HepG2 (cell line): Measurements from ENCODE around the gene TIAM1. TPM values are rescaled to one million over a fixed set of nuclear protein-coding genes. Genes with fewer than 3 reads are reported as not detected.

Source experiments
- ATAC-seq: fragments of 200-7000 bp; cut with Tn5 transposase; 3 replicates; pipeline ENCODE4 v1.9.1; 2020; ENCODE audit warnings: mild to moderate bottlenecking, moderate library complexity
- BruUV-seq: library from RNA; stranded (reverse); fragments of 400-500 nt; replicated peaks from 2 replicates; lab custom pipeline; 2021; lab: Mats Ljungman, UMichigan
- CTCF ChIA-PET: fragments of 300-600 bp; formaldehyde crosslinking; extraction: SDS; loops from one replicate; lab custom pipeline; 2021; ENCODE audit warnings: low total read pairs, inconsistent platforms, low intra/inter-chr PET ratio; lab: Yijun Ruan, JAX
- POLR2A ChIA-PET: fragments of 350-600 bp; sonication (Branson Sonifier 250); formaldehyde crosslinking; loops from one replicate; lab custom pipeline; 2020; ENCODE audit warnings: antibody characterized with exemption, inconsistent platforms; lab: Yijun Ruan, JAX
- DNase-seq: peaks from one replicate; pipeline ENCODE4 v3.0.0-alpha.2; 2015; ENCODE audit warnings: low spot score
- FAIRE-seq: peaks from 3 replicates; lab custom pipeline; 2011; peaks lifted over from hg19 to GRCh38; lab: Jason Lieb, UNC
- H2AFZ ChIP-seq: one replicate; pipeline ENCODE4 v1.6.1; 2011; ENCODE audit warnings: low read length, inconsistent platforms
- H3K27ac ChIP-seq: fragments of 300-600 bp; 3 replicates; pipeline ENCODE4 v1.8.0; 2011; ENCODE audit warnings: mixed run types, mild to moderate bottlenecking, mixed read lengths, low read length, inconsistent platforms; ENCODE audit not compliant: insufficient read depth; ENCODE audit errors: extremely low read length
- H3K27me3 ChIP-seq, 2 experiments: fragments of 200-600 bp in 1 of 2; 2 replicates in 1 of 2; 3 replicates in 1 of 2; pipeline versions ENCODE4 v1.6.0 to v1.8.0; 2011; ENCODE audit warnings: low read length in 2 of 2, mild to moderate bottlenecking in 2 of 2, moderate library complexity in 2 of 2, inconsistent platforms in 1 of 2; ENCODE audit not compliant: insufficient read depth in 2 of 2, control insufficient read depth in 1 of 2
- H3K36me3 ChIP-seq, 2 experiments: fragments of 200-600 bp in 1 of 2; replicated peaks in 1 of 2; 2 replicates in 1 of 2; 3 replicates in 1 of 2; pipeline versions ENCODE4 v1.5.1 to v1.8.0; 2011; ENCODE audit warnings: low read length in 2 of 2, inconsistent platforms in 1 of 2; ENCODE audit not compliant: insufficient read depth in 2 of 2, control insufficient read depth in 1 of 2
- H3K4me1 ChIP-seq: 2 replicates; pipeline ENCODE4 v1.5.1; 2012; ENCODE audit warnings: low read length, inconsistent platforms; ENCODE audit not compliant: insufficient read depth
- H3K4me2 ChIP-seq: 2 replicates; pipeline ENCODE4 v1.6.0; 2011; ENCODE audit warnings: low read depth, low read length, inconsistent platforms
- H3K4me3 ChIP-seq, 3 experiments: fragments of 200-600 bp in 1 of 3; sonication (generic), shearing (Covaris generic) in 1 of 3; replicated peaks in 1 of 3; 2 replicates each; pipeline ENCODE4 v1.5.1; 2011 to 2016; ENCODE audit warnings: low read length in 3 of 3, inconsistent platforms in 2 of 3, low read depth in 2 of 3, mild to moderate bottlenecking in 2 of 3, control low read depth in 1 of 3, mixed read lengths in 1 of 3; ENCODE audit not compliant: insufficient read depth in 1 of 3
- H3K79me2 ChIP-seq: one replicate; pipeline ENCODE4 v1.6.1; 2011; ENCODE audit warnings: low read length, inconsistent platforms; ENCODE audit not compliant: insufficient read depth
- H3K9ac ChIP-seq: 2 replicates; pipeline ENCODE4 v1.6.0; 2011; ENCODE audit warnings: mild to moderate bottlenecking, low read depth, low read length, inconsistent platforms; ENCODE audit not compliant: insufficient read depth
- H3K9me3 ChIP-seq: 2 replicates; pipeline ENCODE4 v1.5.1; 2012; ENCODE audit warnings: mild to moderate bottlenecking, low read length
- H4K20me1 ChIP-seq: 2 replicates; pipeline ENCODE4 v1.6.0; 2011; ENCODE audit warnings: inconsistent platforms, mild to moderate bottlenecking, low read length, moderate library complexity; ENCODE audit not compliant: insufficient read depth
- CREB1 ChIP-seq, 2 experiments: fragments of 450-650 bp in 1 of 2; IDR thresholded peaks; 2 replicates each; pipeline ENCODE4 v1.6.1; 2016 to 2017; ENCODE audit warnings: control low read depth in 1 of 2, mild to moderate bottlenecking in 1 of 2, missing compliant biosample characterization in 1 of 2, missing genetic modification characterization in 1 of 2
- IRF2 ChIP-seq: IDR thresholded peaks from 2 replicates; pipeline ENCODE4 v1.6.1; 2018; ENCODE audit warnings: missing genetic modification reagents, missing compliant biosample characterization
- KLF16 ChIP-seq, 2 experiments: sonication (generic) in 1 of 2; formaldehyde crosslinking in 1 of 2; IDR thresholded peaks; 2 replicates each; pipeline versions ENCODE4 v1.6.1 to v1.8.0; 2016 to 2023; ENCODE audit warnings: missing genetic modification reagents in 2 of 2, missing compliant biosample characterization in 1 of 2
- MEF2D ChIP-seq: sonication (generic); formaldehyde crosslinking; IDR thresholded peaks from 2 replicates; pipeline ENCODE4 v1.5.1; 2020; ENCODE audit warnings: mild to moderate bottlenecking, missing genetic modification reagents
- MTA3 ChIP-seq: sonication (generic); formaldehyde crosslinking; IDR thresholded peaks from 2 replicates; pipeline ENCODE4 v1.4.0; 2020; ENCODE audit warnings: missing genetic modification reagents
- RBM39 ChIP-seq: fragments of 200-400 bp; formaldehyde crosslinking; IDR thresholded peaks from one replicate; pipeline ENCODE4 v1.6.1; 2018; ENCODE audit warnings: antibody characterized with exemption, mild to moderate bottlenecking, low read depth, low read length; ENCODE audit not compliant: poor library complexity, severe bottlenecking
- RFXAP ChIP-seq: sonication (generic); formaldehyde crosslinking; IDR thresholded peaks from 2 replicates; pipeline ENCODE4 v1.4.0; 2020; ENCODE audit warnings: missing genetic modification reagents, borderline replicate concordance
- YEATS2 ChIP-seq: sonication (generic); formaldehyde crosslinking; IDR thresholded peaks from 2 replicates; pipeline ENCODE4 v1.4.0; 2020; ENCODE audit warnings: missing genetic modification reagents, borderline replicate concordance
- ZFP37 ChIP-seq: sonication (generic); formaldehyde crosslinking; IDR thresholded peaks from 2 replicates; pipeline ENCODE4 v1.4.0; 2020; ENCODE audit warnings: missing genetic modification reagents, borderline replicate concordance
- ZNF317 ChIP-seq: sonication (generic); formaldehyde crosslinking; IDR thresholded peaks from 2 replicates; pipeline ENCODE4 v1.5.0; 2020; ENCODE audit warnings: mild to moderate bottlenecking, missing genetic modification reagents
- ZNF564 ChIP-seq: sonication (generic); formaldehyde crosslinking; IDR thresholded peaks from 2 replicates; pipeline ENCODE4 v1.8.1; 2023; ENCODE audit warnings: mild to moderate bottlenecking, missing genetic modification reagents
- ZNF670 ChIP-seq: sonication (generic); formaldehyde crosslinking; IDR thresholded peaks from 2 replicates; pipeline ENCODE4 v1.8.0; 2022; ENCODE audit warnings: mild to moderate bottlenecking, missing genetic modification reagents, borderline replicate concordance
- ZNF7 ChIP-seq: IDR thresholded peaks from 2 replicates; pipeline ENCODE4 v1.6.1; 2016; ENCODE audit warnings: missing biosample characterization, missing genetic modification reagents
- WGBS: methylation state at CpG from one replicate; pipeline ENCODE4 v1.1.6; 2017; ENCODE audit warnings: low lambda C conversion rate; 5-methylcytosine and 5-hydroxymethylcytosine counted together
- in situ Hi-C: cut with HindIII; loops from 2 replicates; pipeline ENCODE4 v1.10.0; 2017; ENCODE audit warnings: low pct_unique_long_range_greater_than_20kb; ENCODE audit not compliant: extremely low pct_ligation_motif_present
- intact Hi-C: fragments of 100-400 bp; cut with micrococcal nuclease; formaldehyde crosslinking; loops from one replicate; pipeline ENCODE4 v1.10.0; 2022; ENCODE audit not compliant: unreplicated experiment
- polyA plus RNA-seq, 8 experiments: library from polyadenylated mRNA; depleted of rRNA in 3 of 8; stranded (reverse) in 7 of 8; unstranded in 1 of 8; fragments of >200 nt; fragmentation: Illumina TruSeq in 4 of 8; extraction: Trizol in 4 of 8; gene quantifications; 2 replicates each; pipeline versions ENCODE4 v1.2.1 to v1.2.3, GENCODE V29; 2011 to 2016; ENCODE audit warnings: low read depth in 4 of 8, missing spikeins in 1 of 8, mixed read lengths in 1 of 8; ENCODE audit not compliant: insufficient read depth in 1 of 8
- total RNA-seq, 5 experiments: library from RNA; depleted of rRNA; stranded (reverse); fragments of >200 nt; fragmentation: Illumina TruSeq; extraction: Trizol; gene quantifications; 2 replicates each; pipeline ENCODE4 v1.2.3, GENCODE V29; 2016; ENCODE audit warnings: low read depth in 1 of 5
- TF ChIP-seq, protein P1 (sequence below): IDR thresholded peaks from 2 replicates; pipeline ENCODE4 v1.6.1; 2016; ENCODE audit warnings: missing compliant biosample characterization, missing genetic modification reagents, borderline replicate concordance
- TF ChIP-seq, protein P2 (sequence below): sonication (generic); formaldehyde crosslinking; IDR thresholded peaks from 2 replicates; pipeline ENCODE4 v1.8.1; 2023; ENCODE audit warnings: mild to moderate bottlenecking, missing genetic modification reagents

TIAM1 gene
- total and polyA plus RNA-seq, 2 of the 13 experiments (the other 11 are each of a cell fraction or from before 2014, with no cell fraction given) = 0.13 to 0.24 TPM

GRCh38 chr21:31182231-31183140 is 161.6 kb downstream of the TIAM1 start:
- Histone ChIP-seq H3K4me2 (no peak overlapping the region), H3K9me3 (no peaks in the 10 kb centered on the region), H3K4me3 (no peak overlapping the region), H4K20me1 (no peaks in the 10 kb centered on the region), H3K27ac (no peak overlapping the region), H3K79me2 (no peaks in the 10 kb centered on the region), H3K4me1 (no peaks in the 10 kb centered on the region), H2AFZ (no peak overlapping the region), H3K36me3 (no peaks in the 10 kb centered on the region), H3K27me3 (no peaks in the 10 kb centered on the region), H3K9ac (no peak overlapping the region)
- DNase-seq (no peak), FAIRE-seq (no peak), ATAC-seq (no peak)
- no TSS peak for BruUV-seq
- in situ Hi-C loops = loop anchor here (5.0 kb wide), 1 partner anchor 85 kb away; no protein-coding TSS in a partner anchor
- TF ChIP-seq CREB1 (IDR thresholded peaks at IDR 0.05) (no peak), CREB1 (CRISPR knock-in tag; IDR thresholded peaks at IDR 0.05) (no peak), MTA3 (CRISPR knock-in tag) (no peak), IRF2 (CRISPR knock-in tag) (no peak), ZFP37 (CRISPR knock-in tag) (no peak), ZNF564 (CRISPR knock-in tag) (no peak), RFXAP (CRISPR knock-in tag) (no peak), MEF2D (CRISPR knock-in tag) (no peak), ZNF670 (CRISPR knock-in tag) (no peak), ZNF317 (CRISPR knock-in tag) (no peak), RBM39 (no peak), YEATS2 (CRISPR knock-in tag) (no peak), ZNF7 (no peak), KLF16 (CRISPR knock-in tag; IDR thresholded peaks at IDR 0.05) (no peak)
- TF ChIP-seq, protein P1, sequence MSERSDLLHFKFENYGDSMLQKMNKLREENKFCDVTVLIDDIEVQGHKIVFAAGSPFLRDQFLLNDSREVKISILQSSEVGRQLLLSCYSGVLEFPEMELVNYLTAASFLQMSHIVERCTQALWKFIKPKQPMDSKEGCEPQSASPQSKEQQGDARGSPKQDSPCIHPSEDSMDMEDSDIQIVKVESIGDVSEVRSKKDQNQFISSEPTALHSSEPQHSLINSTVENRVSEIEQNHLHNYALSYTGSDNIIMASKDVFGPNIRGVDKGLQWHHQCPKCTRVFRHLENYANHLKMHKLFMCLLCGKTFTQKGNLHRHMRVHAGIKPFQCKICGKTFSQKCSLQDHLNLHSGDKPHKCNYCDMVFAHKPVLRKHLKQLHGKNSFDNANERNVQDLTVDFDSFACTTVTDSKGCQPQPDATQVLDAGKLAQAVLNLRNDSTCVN = no peak
- TF ChIP-seq, protein P2, sequence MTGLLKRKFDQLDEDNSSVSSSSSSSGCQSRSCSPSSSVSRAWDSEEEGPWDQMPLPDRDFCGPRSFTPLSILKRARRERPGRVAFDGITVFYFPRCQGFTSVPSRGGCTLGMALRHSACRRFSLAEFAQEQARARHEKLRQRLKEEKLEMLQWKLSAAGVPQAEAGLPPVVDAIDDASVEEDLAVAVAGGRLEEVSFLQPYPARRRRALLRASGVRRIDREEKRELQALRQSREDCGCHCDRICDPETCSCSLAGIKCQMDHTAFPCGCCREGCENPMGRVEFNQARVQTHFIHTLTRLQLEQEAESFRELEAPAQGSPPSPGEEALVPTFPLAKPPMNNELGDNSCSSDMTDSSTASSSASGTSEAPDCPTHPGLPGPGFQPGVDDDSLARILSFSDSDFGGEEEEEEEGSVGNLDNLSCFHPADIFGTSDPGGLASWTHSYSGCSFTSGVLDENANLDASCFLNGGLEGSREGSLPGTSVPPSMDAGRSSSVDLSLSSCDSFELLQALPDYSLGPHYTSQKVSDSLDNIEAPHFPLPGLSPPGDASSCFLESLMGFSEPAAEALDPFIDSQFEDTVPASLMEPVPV (CRISPR knock-in tag) = no peak
- CTCF ChIA-PET = no interaction called here
- 60% methylated on average over 10 of the region's 24 CpGs for WGBS
- intact Hi-C loops = no loop called here
- POLR2A ChIA-PET = no interaction called here
